ENCODE results near the gene DPYD.

Gene DPYD

DNA sequence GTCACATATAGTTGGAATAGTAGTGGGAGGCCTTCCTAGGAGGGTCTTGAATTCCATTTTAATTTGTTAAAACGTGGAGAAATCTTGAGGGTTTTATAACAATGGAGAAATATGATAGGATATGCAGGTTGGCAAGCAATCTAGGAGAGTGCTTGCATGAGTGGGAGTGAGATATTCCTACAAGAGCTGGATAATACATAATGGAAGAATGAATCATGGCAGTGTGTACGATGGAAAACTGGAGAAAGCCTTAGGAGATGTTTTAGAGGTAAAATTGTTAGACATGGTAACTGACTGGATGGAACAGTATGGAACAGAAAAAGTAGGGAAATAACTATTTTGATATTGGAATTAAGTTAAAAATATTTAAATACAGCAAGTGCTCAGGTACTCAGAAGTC lies 846.9 kb downstream of the DPYD start:
- H3K27ac ChIP-seq, result no peak overlapping the region
- no peaks in the 10 kb centered on the region for H4K20me1 ChIP-seq
- no peaks in the 10 kb centered on the region for H3K4me1 ChIP-seq
- no peak for TF ChIP-seq Cebpa-rat (IDR thresholded peaks at IDR 0.05)
- no peaks in the 10 kb centered on the region for H3K36me3 ChIP-seq
- no peak overlapping the region for H3K4me2 ChIP-seq
- no peaks in the 10 kb centered on the region for H3K9me3 ChIP-seq
- H3K4me3 ChIP-seq, result no peak overlapping the region
- no peaks in the 10 kb centered on the region for H3K27me3 ChIP-seq
- no peak overlapping the region for H3K9ac ChIP-seq

- no peak for TF ChIP-seq Cebpa-rat (IDR thresholded peaks at IDR 0.05)
- Histone ChIP-seq H3K9ac (no peak overlapping the region), H3K4me3 (no peak overlapping the region), H3K36me3 (no peaks in the 10 kb centered on the region), H4K20me1 (no peaks in the 10 kb centered on the region), H3K9me3 (no peaks in the 10 kb centered on the region), H3K4me1 (no peaks in the 10 kb centered on the region), H3K4me2 (no peak overlapping the region), H3K27me3 (no peaks in the 10 kb centered on the region), H3K27ac (no peak overlapping the region)
These were observed 847.7 kb downstream of the DPYD start for GRCh38 chr1:97073169-97073568.

DNA sequence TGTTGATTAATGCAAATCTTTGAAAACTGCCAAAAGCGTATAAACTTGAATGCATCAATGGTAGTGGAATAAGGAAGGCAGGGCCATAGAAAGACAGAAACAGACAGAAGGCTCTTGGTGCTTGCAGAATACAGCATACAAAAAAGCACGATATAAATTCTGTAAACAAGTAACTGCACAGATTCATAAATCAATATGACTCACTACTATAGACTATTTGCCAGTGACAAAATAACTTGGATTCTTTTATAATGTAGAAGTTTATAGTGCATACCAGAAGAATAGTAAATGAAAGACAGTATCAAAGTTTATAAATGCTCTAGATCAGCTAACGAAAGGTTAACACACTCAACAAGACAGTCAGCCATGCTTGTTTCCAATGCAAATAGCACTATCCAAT lies 849.7 kb downstream of the DPYD start:
- no peak for TF ChIP-seq Cebpa-rat (IDR thresholded peaks at IDR 0.05)
- H3K9ac ChIP-seq, result no peak overlapping the region
- no peak overlapping the region for H3K4me2 ChIP-seq
- H3K4me1 ChIP-seq, result no peaks in the 10 kb centered on the region
- no peaks in the 10 kb centered on the region for H4K20me1 ChIP-seq
- no peaks in the 10 kb centered on the region for H3K27me3 ChIP-seq
- H3K27ac ChIP-seq, result no peak overlapping the region
- no peaks in the 10 kb centered on the region for H3K36me3 ChIP-seq
- H3K4me3 ChIP-seq, result no peak overlapping the region
- H3K9me3 ChIP-seq, result no peaks in the 10 kb centered on the region

DNA sequence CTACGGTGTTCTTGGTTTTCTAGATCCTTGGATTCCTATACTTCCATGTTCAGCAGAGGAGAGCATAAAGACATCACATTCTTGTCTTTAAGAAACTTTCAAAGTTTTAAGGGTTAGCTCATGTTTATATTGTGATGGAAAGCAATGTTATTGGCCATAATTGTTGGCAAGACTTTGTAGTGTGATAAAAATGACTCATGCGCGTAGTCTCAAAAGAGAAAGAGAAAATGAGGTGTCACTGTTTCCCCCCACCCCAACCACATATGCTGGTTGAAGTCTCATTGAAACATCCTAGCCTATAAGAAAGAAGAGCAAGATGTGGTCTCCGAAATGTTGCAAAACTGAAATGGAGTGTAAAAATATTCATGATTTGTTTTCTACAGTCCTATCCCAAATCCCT lies 850.5 kb downstream of the DPYD start:
- no peak overlapping the region for H3K9ac ChIP-seq
- H3K4me2 ChIP-seq, result no peak overlapping the region
- no peaks in the 10 kb centered on the region for H4K20me1 ChIP-seq
- no peak overlapping the region for H3K27ac ChIP-seq
- H3K27me3 ChIP-seq, result no peaks in the 10 kb centered on the region
- H3K4me1 ChIP-seq, result no peaks in the 10 kb centered on the region
- no peaks in the 10 kb centered on the region for H3K9me3 ChIP-seq
- TF ChIP-seq Cebpa-rat (IDR thresholded peaks at IDR 0.05), result no peak
- H3K36me3 ChIP-seq, result no peaks in the 10 kb centered on the region
- H3K4me3 ChIP-seq, result no peak overlapping the region

- no peaks in the 10 kb centered on the region for H3K36me3 ChIP-seq
- H3K27ac ChIP-seq, result no peak overlapping the region
- no peak overlapping the region for H3K4me3 ChIP-seq
- no peaks in the 10 kb centered on the region for H4K20me1 ChIP-seq
- TF ChIP-seq Cebpa-rat (IDR thresholded peaks at IDR 0.05), result no peak
- no peak overlapping the region for H3K4me2 ChIP-seq
- no peak overlapping the region for H3K9ac ChIP-seq
- H3K9me3 ChIP-seq, result no peaks in the 10 kb centered on the region
- H3K4me1 ChIP-seq, result no peaks in the 10 kb centered on the region
- H3K27me3 ChIP-seq, result no peaks in the 10 kb centered on the region
These were observed 851.5 kb downstream of the DPYD start for GRCh38 chr1:97069312-97069711.

DNA sequence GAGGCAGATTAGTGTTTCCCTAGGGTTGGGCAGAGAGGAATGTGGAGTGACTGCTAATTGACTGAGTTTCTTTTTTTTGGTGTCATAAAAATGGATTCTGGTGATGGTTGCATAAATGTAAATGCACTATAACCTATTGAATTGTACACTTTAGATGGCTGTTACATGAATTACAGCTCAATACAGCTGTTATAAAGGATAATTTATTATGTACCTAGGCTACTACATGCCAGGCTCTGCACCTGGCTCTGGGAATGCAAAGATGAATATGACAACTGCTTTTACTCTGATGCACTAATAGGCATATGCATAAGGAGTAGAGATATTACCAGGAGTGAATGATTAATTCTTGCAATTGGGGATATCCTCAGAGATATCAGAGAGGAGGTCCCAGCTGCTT lies 854.0 kb downstream of the DPYD start:
- no peak overlapping the region for H3K9ac ChIP-seq
- H3K4me3 ChIP-seq, result no peak overlapping the region
- no peak for TF ChIP-seq Cebpa-rat (IDR thresholded peaks at IDR 0.05)
- peaks cover 5% of the 10 kb centered on the region for H3K9me3 ChIP-seq
- no peak overlapping the region for H3K27ac ChIP-seq
- no peaks in the 10 kb centered on the region for H3K27me3 ChIP-seq
- H3K4me1 ChIP-seq, result no peaks in the 10 kb centered on the region
- no peak overlapping the region for H3K4me2 ChIP-seq
- H3K36me3 ChIP-seq, result no peaks in the 10 kb centered on the region
- H4K20me1 ChIP-seq, result no peaks in the 10 kb centered on the region

DNA sequence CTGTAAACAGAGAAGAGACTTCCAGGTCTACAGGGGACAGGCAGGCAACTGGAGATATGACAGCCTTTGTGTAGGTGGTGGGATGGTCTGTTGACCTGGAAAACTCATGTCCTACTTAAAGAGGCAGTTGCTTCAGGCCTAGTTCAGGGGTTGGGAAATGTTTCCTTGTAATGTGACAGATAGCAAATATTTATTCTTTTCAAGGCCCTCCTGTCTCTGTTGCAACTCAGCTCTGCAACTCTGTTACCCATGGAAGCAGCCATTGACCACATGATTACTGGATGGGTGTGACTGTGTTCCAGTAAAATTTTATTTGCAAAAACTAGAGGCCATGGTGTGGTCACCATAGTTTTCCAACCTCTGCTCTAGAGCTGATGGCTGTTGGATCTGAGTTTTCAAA lies 857.3 kb downstream of the DPYD start:
- TF ChIP-seq Cebpa-rat (IDR thresholded peaks at IDR 0.05), result no peak
- peaks cover 16% of the 10 kb centered on the region for H3K9me3 ChIP-seq

DNA sequence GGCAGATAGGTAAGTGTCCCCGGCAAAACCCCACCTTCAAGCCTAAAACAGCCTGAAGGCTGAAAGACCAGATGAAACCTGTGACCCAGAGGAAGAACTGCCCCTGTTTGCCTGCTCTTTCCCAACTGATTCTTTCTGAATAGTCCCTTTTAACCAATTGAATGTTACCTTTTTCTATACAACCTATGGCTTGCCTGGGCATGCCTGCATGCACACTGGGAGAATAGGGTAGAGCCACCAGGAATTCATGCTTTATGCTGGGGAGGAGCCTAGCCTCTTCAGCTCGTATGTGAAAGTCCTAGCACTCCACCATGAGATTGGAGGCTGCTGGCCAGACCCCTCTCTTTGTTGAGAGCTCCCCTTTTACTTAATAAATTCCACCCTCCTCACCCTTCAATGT lies 859.2 kb downstream of the DPYD start:
- Histone ChIP-seq H3K27ac (no peak overlapping the region), H3K4me2 (no peak overlapping the region), H4K20me1 (no peaks in the 10 kb centered on the region), H3K4me1 (no peaks in the 10 kb centered on the region), H3K9ac (no peak overlapping the region), H3K9me3 (peaks cover 28% of the 10 kb centered on the region), H3K4me3 (no peak overlapping the region), H3K27me3 (no peaks in the 10 kb centered on the region), H3K36me3 (no peaks in the 10 kb centered on the region)
- TF ChIP-seq Cebpa-rat (IDR thresholded peaks at IDR 0.05), result no peak

More for the DNA sequence above, 857.3 kb downstream of the DPYD start:
- Histone ChIP-seq H3K27me3 (no peaks in the 10 kb centered on the region), H3K9ac (no peak overlapping the region), H3K4me2 (no peak overlapping the region), H3K27ac (no peak overlapping the region), H3K36me3 (no peaks in the 10 kb centered on the region), H4K20me1 (no peaks in the 10 kb centered on the region), H3K4me3 (no peak overlapping the region), H3K4me1 (no peaks in the 10 kb centered on the region)

- Histone ChIP-seq H3K9me3 (peaks cover 34% of the 10 kb centered on the region), H3K36me3 (no peaks in the 10 kb centered on the region), H3K27ac (no peak overlapping the region), H4K20me1 (no peaks in the 10 kb centered on the region), H3K4me2 (no peak overlapping the region), H3K9ac (no peak overlapping the region), H3K4me3 (no peak overlapping the region), H3K4me1 (no peaks in the 10 kb centered on the region), H3K27me3 (no peaks in the 10 kb centered on the region)
- TF ChIP-seq Cebpa-rat (IDR thresholded peaks at IDR 0.05), result no peak
These were observed 864.4 kb downstream of the DPYD start for GRCh38 chr1:97056386-97056785.

DNA sequence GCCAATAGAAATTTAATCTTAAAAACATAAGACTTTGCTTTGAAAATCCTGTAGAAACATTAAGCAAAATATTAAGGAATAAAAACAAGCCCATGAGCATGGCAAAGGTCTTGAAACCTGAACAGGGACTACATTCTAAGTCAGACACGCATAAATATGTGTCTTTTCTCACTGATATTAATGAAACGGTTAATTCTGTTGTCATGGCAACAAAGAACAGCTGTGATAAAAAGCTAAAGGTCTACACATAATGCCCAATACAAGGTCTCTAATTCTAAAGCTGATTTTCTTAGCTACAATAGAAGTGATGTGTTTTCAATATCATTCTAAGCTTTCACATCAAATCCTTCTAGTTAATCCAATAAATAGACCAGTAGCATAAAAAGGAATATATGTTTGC lies 867.6 kb downstream of the DPYD start:
- Histone ChIP-seq H3K27ac (no peak overlapping the region), H3K27me3 (no peaks in the 10 kb centered on the region), H3K4me3 (no peak overlapping the region), H3K9ac (no peak overlapping the region), H4K20me1 (no peaks in the 10 kb centered on the region), H3K9me3 (peaks cover 27% of the 10 kb centered on the region), H3K4me2 (no peak overlapping the region), H3K36me3 (no peaks in the 10 kb centered on the region), H3K4me1 (no peaks in the 10 kb centered on the region)
- TF ChIP-seq Cebpa-rat (IDR thresholded peaks at IDR 0.05), result no peak

- Histone ChIP-seq H3K27me3 (no peaks in the 10 kb centered on the region), H4K20me1 (no peaks in the 10 kb centered on the region), H3K4me3 (no peak overlapping the region), H3K27ac (no peak overlapping the region), H3K4me2 (no peak overlapping the region), H3K36me3 (no peaks in the 10 kb centered on the region), H3K9me3 (peaks cover 17% of the 10 kb centered on the region), H3K9ac (no peak overlapping the region), H3K4me1 (no peaks in the 10 kb centered on the region)
- TF ChIP-seq Cebpa-rat (IDR thresholded peaks at IDR 0.05), result no peak
These were observed 869.0 kb downstream of the DPYD start for GRCh38 chr1:97051823-97052222.
